Thyroid gland (tissue), 4 donors: ENCODE results near the gene TTC34. TPM values are rescaled to one million over a fixed set of nuclear protein-coding genes. Genes with fewer than 3 reads are reported as not detected.

ENCODE experiments used
- DNase-seq, 2 donors: peaks; one replicate each; pipeline ENCODE4 v3.0.0-alpha.2; 2019
- H3K27ac ChIP-seq, 3 donors: fragments of 200-600 bp; sonication (generic); 1 replicate in 2 of 3; 2 replicates in 1 of 3; pipeline ENCODE4 v1.5.1; 2016 to 2019; ENCODE audit warnings: mild to moderate bottlenecking in 1 of 3, moderate library complexity in 1 of 3
- H3K27me3 ChIP-seq: fragments of 200-600 bp; sonication (generic); one replicate; pipeline ENCODE4 v1.5.1; 2019
- H3K36me3 ChIP-seq, 2 donors: fragments of 200-600 bp; sonication (generic); one replicate each; pipeline ENCODE4 v1.5.1; 2016 to 2019
- H3K4me1 ChIP-seq, 2 donors: fragments of 200-600 bp; sonication (generic); one replicate each; pipeline ENCODE4 v1.5.1; 2017 to 2019
- H3K4me3 ChIP-seq, 3 donors: fragments of 200-600 bp; sonication (generic); replicated peaks in 1 of 3; 1 replicate in 2 of 3; 2 replicates in 1 of 3; pipeline ENCODE4 v1.5.1; 2016; ENCODE audit warnings: mild to moderate bottlenecking in 1 of 3
- H3K9me3 ChIP-seq: fragments of 200-600 bp; sonication (generic); one replicate; pipeline ENCODE4 v1.5.1; 2017
- CTCF ChIP-seq, 6 experiments: fragments of 200-600 bp in 3 of 6; fragments of 450-650 bp in 3 of 6; sonication (generic) in 3 of 6; IDR thresholded peaks; one replicate each; pipeline ENCODE4 v1.5.1; 2016 to 2019; ENCODE audit warnings: antibody characterized with exemption in 6 of 6, mild to moderate bottlenecking in 2 of 6, inconsistent platforms in 1 of 6, moderate library complexity in 1 of 6
- POLR2A ChIP-seq, 2 donors: fragments of 450-650 bp; IDR thresholded peaks; one replicate each; pipeline ENCODE4 v1.6.1; 2017; ENCODE audit warnings: antibody characterized with exemption in 2 of 2, mild to moderate bottlenecking in 2 of 2, moderate library complexity in 1 of 2
- WGBS, 2 donors: methylation state at CpG; one replicate each; pipeline ENCODE4 v1.1.5; 2017; 5-methylcytosine and 5-hydroxymethylcytosine counted together
- intact Hi-C: fragments of 100-400 bp; cut with DNase I; formaldehyde crosslinking; loops from one replicate; pipeline ENCODE4 v1.15.1; 2023
- total RNA-seq, 4 donors: library from RNA; depleted of rRNA; stranded (reverse); fragments of >200 nt; gene quantifications; one replicate each; pipeline ENCODE4 v1.2.3, GENCODE V29; 2016

The TTC34 gene
- total RNA-seq, 4 donors from 2014 or later: 0.81 to 2.2 (median 1.9) TPM

GRCh38 chr1:2607641-2608091 is 193.8 kb downstream of the TTC34 start:
- DNase-seq: peak in 1 of 2 donors; percentile 13
- H3K4me1 ChIP-seq: peaks cover 9 to 33% of the 10 kb centered on the region in 2 donors
- intact Hi-C loops: no loop called here
- TF ChIP-seq CTCF (IDR thresholded peaks at IDR 0.05) (no peak), POLR2A (IDR thresholded peaks at IDR 0.05) (no peak)
- H3K27ac ChIP-seq: no peak overlapping the region
- H3K9me3 ChIP-seq: no peaks in the 10 kb centered on the region
- H3K36me3 ChIP-seq: no peaks in the 10 kb centered on the region
- no peaks in the 10 kb centered on the region for H3K27me3 ChIP-seq
- 69 to 86% methylated on average over 5 to 6 of the region's 13 CpGs for WGBS, 2 donors
- no peak overlapping the region for H3K4me3 ChIP-seq

- intact Hi-C loops: no loop called here
Observed at GRCh38 chr1:2606881-2607621, 194.4 kb downstream of the TTC34 start.

GRCh38 chr1:2606396-2606880 is 195.1 kb downstream of the TTC34 start:
- H3K4me3 ChIP-seq: no peak overlapping the region
- 30% methylated on average over 8 of the region's 15 CpGs; no CpG with 5 or more reads in 1 of the 2 donors for WGBS, 2 donors

More at GRCh38 chr1:2606881-2607621, 194.4 kb downstream of the TTC34 start:
- Histone ChIP-seq H3K36me3 (no peaks in the 10 kb centered on the region), H3K4me3 (no peak overlapping the region), H3K27me3 (no peaks in the 10 kb centered on the region), H3K27ac (peak overlapping the region in 1 of 3 donors; percentile 41), H3K9me3 (no peaks in the 10 kb centered on the region), H3K4me1 (peaks cover 9 to 33% of the 10 kb centered on the region in 2 donors)
- peak in 1 of 2 donors; percentile 2 for DNase-seq
- 67 to 73% methylated on average over 24 to 30 of the region's 36 CpGs for WGBS, 2 donors
- no peak for TF ChIP-seq POLR2A (IDR thresholded peaks at IDR 0.05)
- TF ChIP-seq CTCF (IDR thresholded peaks at IDR 0.05): no peak

GRCh38 chr1:2605509-2606395 is 195.7 kb downstream of the TTC34 start:
- no peaks in the 10 kb centered on the region for H3K36me3 ChIP-seq
- no peak for TF ChIP-seq CTCF (IDR thresholded peaks at IDR 0.05)
- no peak for TF ChIP-seq POLR2A (IDR thresholded peaks at IDR 0.05)
- intact Hi-C loops: no loop called here
- H3K9me3 ChIP-seq: no peaks in the 10 kb centered on the region
- peak overlapping the region in 1 of 3 donors; percentile 41 for H3K27ac ChIP-seq
- peaks cover 9 to 29% of the 10 kb centered on the region in 2 donors for H3K4me1 ChIP-seq
- no peak overlapping the region for H3K4me3 ChIP-seq
- no peaks in the 10 kb centered on the region for H3K27me3 ChIP-seq
- 28 to 41% methylated on average over 15 to 20 of the region's 48 CpGs for WGBS, 2 donors
- DNase-seq: peak; percentile 82 to 84

More at GRCh38 chr1:2606396-2606880, 195.1 kb downstream of the TTC34 start:
- Histone ChIP-seq H3K4me1 (peaks cover 9 to 33% of the 10 kb centered on the region in 2 donors), H3K27ac (peak overlapping the region in 1 of 3 donors; percentile 41), H3K36me3 (no peaks in the 10 kb centered on the region), H3K27me3 (no peaks in the 10 kb centered on the region), H3K9me3 (no peaks in the 10 kb centered on the region)
- peak; percentile 32 to 48 for DNase-seq
- intact Hi-C loops: no loop called here
- TF ChIP-seq POLR2A (IDR thresholded peaks at IDR 0.05): no peak
- peak in 1 of 6 experiments; percentile 22 for TF ChIP-seq CTCF (IDR thresholded peaks at IDR 0.05)
